22Rv1 (cell line): Measurements from ENCODE around the gene NPFFR2.

Source experiments
- ZFX ChIP-seq: fragments of 450-650 bp; IDR thresholded peaks from 2 replicates; pipeline ENCODE4 v1.6.1; 2017; ENCODE audit warnings: antibody characterized with exemption, borderline replicate concordance
- TF ChIP-seq, protein P1 (sequence below): fragments of 450-650 bp; IDR thresholded peaks from 2 replicates; pipeline ENCODE4 v1.5.1; 2017; ENCODE audit warnings: mild to moderate bottlenecking

DNA sequence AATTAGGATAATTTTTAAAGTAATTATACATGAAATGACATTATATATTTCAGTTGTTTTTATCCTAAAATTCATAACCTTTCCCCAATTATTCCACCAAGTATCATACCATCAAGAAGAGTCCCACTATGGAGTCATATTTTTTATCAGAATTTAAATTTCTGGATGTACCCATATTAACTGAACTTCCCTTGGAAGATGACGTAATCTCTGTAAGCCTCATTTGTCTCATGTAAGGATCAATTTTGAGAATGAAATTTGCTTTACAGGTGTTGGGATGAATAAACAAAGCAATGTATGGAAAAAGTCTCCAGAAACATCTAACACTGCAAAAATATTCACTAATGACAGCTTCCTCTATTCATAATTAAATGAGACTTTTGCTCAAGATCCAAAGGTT is 147.5 kb downstream of the NPFFR2 start:
- TF ChIP-seq, protein P1, sequence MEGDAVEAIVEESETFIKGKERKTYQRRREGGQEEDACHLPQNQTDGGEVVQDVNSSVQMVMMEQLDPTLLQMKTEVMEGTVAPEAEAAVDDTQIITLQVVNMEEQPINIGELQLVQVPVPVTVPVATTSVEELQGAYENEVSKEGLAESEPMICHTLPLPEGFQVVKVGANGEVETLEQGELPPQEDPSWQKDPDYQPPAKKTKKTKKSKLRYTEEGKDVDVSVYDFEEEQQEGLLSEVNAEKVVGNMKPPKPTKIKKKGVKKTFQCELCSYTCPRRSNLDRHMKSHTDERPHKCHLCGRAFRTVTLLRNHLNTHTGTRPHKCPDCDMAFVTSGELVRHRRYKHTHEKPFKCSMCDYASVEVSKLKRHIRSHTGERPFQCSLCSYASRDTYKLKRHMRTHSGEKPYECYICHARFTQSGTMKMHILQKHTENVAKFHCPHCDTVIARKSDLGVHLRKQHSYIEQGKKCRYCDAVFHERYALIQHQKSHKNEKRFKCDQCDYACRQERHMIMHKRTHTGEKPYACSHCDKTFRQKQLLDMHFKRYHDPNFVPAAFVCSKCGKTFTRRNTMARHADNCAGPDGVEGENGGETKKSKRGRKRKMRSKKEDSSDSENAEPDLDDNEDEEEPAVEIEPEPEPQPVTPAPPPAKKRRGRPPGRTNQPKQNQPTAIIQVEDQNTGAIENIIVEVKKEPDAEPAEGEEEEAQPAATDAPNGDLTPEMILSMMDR = no peak
- TF ChIP-seq ZFX = no peak
